SK-N-SH (cell line): ENCODE measurements around the gene LRIG1. TPM values are rescaled to one million over a fixed set of nuclear protein-coding genes. Genes with fewer than 3 reads are reported as not detected.

Experiments used
- CTCF ChIA-PET: fragments of 300-600, 350-600 bp; formaldehyde crosslinking; extraction: SDS; loops from one replicate; lab custom pipeline; 2021; lab: Yijun Ruan, JAX
- POLR2A ChIA-PET: fragments of 350-600 bp; sonication (Branson Sonifier 250); formaldehyde crosslinking; extraction: SDS; loops from one replicate; lab custom pipeline; 2020; ENCODE audit warnings: antibody characterized with exemption, inconsistent platforms; lab: Yijun Ruan, JAX
- DNase-seq: peaks from one replicate; pipeline ENCODE4 v3.0.0; 2012
- H2AFZ ChIP-seq: fragments of 200-600 bp; sonication (generic); 2 replicates; pipeline ENCODE4 v1.8.1; 2016; ENCODE audit warnings: antibody characterized with exemption, mild to moderate bottlenecking, low read depth
- H3F3A ChIP-seq: fragments of 200-600 bp; sonication (generic); replicated peaks from 2 replicates; pipeline ENCODE3; 2016; ENCODE audit warnings: antibody characterized with exemption, mild to moderate bottlenecking; ENCODE audit not compliant: insufficient read depth
- H3K27ac ChIP-seq, 2 experiments: fragments of 200-500 bp in 1 of 2; fragments of 200-600 bp in 1 of 2; sonication (Bioruptor generic) in 1 of 2; sonication (generic), shearing (Covaris generic) in 1 of 2; 2 replicates each; pipeline versions ENCODE4 v1.5.1 to v1.6.1; 2014 to 2016; ENCODE audit warnings: low read depth in 2 of 2, inconsistent platforms in 1 of 2, low read length in 1 of 2, mild to moderate bottlenecking in 1 of 2, mixed read lengths in 1 of 2
- H3K27me3 ChIP-seq: fragments of 200-600 bp; sonication (generic), shearing (Covaris generic); 2 replicates; pipeline ENCODE4 v1.6.1; 2016; ENCODE audit warnings: mixed run types; ENCODE audit not compliant: insufficient read depth
- H3K36me3 ChIP-seq, 2 experiments: fragments of 200-500 bp in 1 of 2; fragments of 200-600 bp in 1 of 2; sonication (Bioruptor generic) in 1 of 2; sonication (generic) in 1 of 2; replicated peaks in 1 of 2; 2 replicates each; pipeline versions ENCODE3 to v1.5.1; 2014 to 2016; ENCODE audit warnings: low read length in 1 of 2, mild to moderate bottlenecking in 1 of 2; ENCODE audit not compliant: insufficient read depth in 2 of 2, control insufficient read depth in 1 of 2
- H3K4me1 ChIP-seq, 2 experiments: fragments of 200-500 bp in 1 of 2; fragments of 200-600 bp in 1 of 2; sonication (Bioruptor generic) in 1 of 2; sonication (generic), shearing (Covaris generic) in 1 of 2; 2 replicates each; pipeline versions ENCODE4 v1.5.1 to v1.6.1; 2014 to 2016; ENCODE audit warnings: low read depth in 1 of 2, low read length in 1 of 2, mixed run types in 1 of 2; ENCODE audit not compliant: insufficient read depth in 2 of 2, control insufficient read depth in 1 of 2
- H3K4me2 ChIP-seq: fragments of 200-600 bp; sonication (generic), shearing (Covaris generic); 2 replicates; pipeline ENCODE4 v1.6.1; 2017; ENCODE audit warnings: mixed run types
- H3K4me3 ChIP-seq, 2 experiments: fragments of 200-500 bp in 1 of 2; fragments of 200-600 bp in 1 of 2; sonication (Bioruptor generic) in 1 of 2; sonication (generic), shearing (Covaris generic) in 1 of 2; 2 replicates each; pipeline versions ENCODE4 v1.5.1 to v1.8.1; 2014 to 2016; ENCODE audit warnings: low read depth in 2 of 2, inconsistent platforms in 1 of 2, low read length in 1 of 2, mild to moderate bottlenecking in 1 of 2, mixed read lengths in 1 of 2, moderate library complexity in 1 of 2
- H3K79me2 ChIP-seq: fragments of 200-600 bp; sonication (generic); 2 replicates; pipeline ENCODE4 v1.8.1; 2017; ENCODE audit warnings: mild to moderate bottlenecking; ENCODE audit not compliant: insufficient read depth
- H3K9ac ChIP-seq: fragments of 200-600 bp; sonication (generic); 2 replicates; pipeline ENCODE4 v1.6.1; 2017; ENCODE audit warnings: mixed run types
- H3K9me2 ChIP-seq: fragments of 200-600 bp; sonication (generic); 2 replicates; pipeline ENCODE4 v1.6.1; 2017; ENCODE audit warnings: mixed run types
- H3K9me3 ChIP-seq: fragments of 200-600 bp; sonication (generic); 2 replicates; pipeline ENCODE4 v1.6.1; 2017; ENCODE audit warnings: mixed run types, mild to moderate bottlenecking, moderate library complexity
- H4K20me1 ChIP-seq: fragments of 200-600 bp; sonication (generic); 2 replicates; pipeline ENCODE4 v1.6.1; 2017; ENCODE audit warnings: mild to moderate bottlenecking, mixed run types; ENCODE audit not compliant: insufficient read depth
- CHD2 ChIP-seq: fragments of 150-350 bp; IDR thresholded peaks from 2 replicates; pipeline ENCODE4 v1.6.1; 2018; ENCODE audit warnings: low read length; ENCODE audit not compliant: partially characterized antibody
- EZH2phosphoT487 ChIP-seq: fragments of 200-600 bp; sonication (generic); IDR thresholded peaks from 2 replicates; pipeline ENCODE4 v1.6.1; 2017; ENCODE audit warnings: low read depth, mixed run types, mild to moderate bottlenecking, antibody characterized with exemption, moderate library complexity, borderline replicate concordance
- FOXJ3 ChIP-seq: sonication (generic); formaldehyde crosslinking; IDR thresholded peaks from 2 replicates; pipeline ENCODE4 v1.5.1; 2020; ENCODE audit warnings: mild to moderate bottlenecking, missing genetic modification reagents
- MEF2A ChIP-seq: IDR thresholded peaks from 2 replicates; pipeline ENCODE4 v1.4.0; 2012; ENCODE audit warnings: low read depth, borderline replicate concordance
- NFIC ChIP-seq: IDR thresholded peaks from 2 replicates; pipeline ENCODE4 v1.4.0; 2012; ENCODE audit warnings: borderline replicate concordance
- NRF1 ChIP-seq: IDR thresholded peaks from 2 replicates; pipeline ENCODE4 v1.6.1; 2012; ENCODE audit warnings: low read depth, mild to moderate bottlenecking, low read length
- POLR2AphosphoS5 ChIP-seq: IDR thresholded peaks from 2 replicates; pipeline ENCODE4 v1.6.1; 2012; ENCODE audit warnings: low read depth, low read length
- RCOR1 ChIP-seq: fragments of 150-350 bp; IDR thresholded peaks from 2 replicates; pipeline ENCODE4 v1.6.1; 2017; ENCODE audit warnings: antibody characterized with exemption, low read length
- REST ChIP-seq: IDR thresholded peaks from 2 replicates; pipeline ENCODE4 v1.6.1; 2012; ENCODE audit warnings: mild to moderate bottlenecking, low read depth, low read length, moderate library complexity
- RFX5 ChIP-seq: IDR thresholded peaks from 2 replicates; pipeline ENCODE4 v1.6.1; 2012; ENCODE audit warnings: mild to moderate bottlenecking, improper control_type of control experiment, low read length
- TEAD4 ChIP-seq: IDR thresholded peaks from 2 replicates; pipeline ENCODE4 v1.4.0; 2012; ENCODE audit warnings: mild to moderate bottlenecking, borderline replicate concordance; ENCODE audit not compliant: insufficient read depth
- WGBS: methylation state at CpG from one replicate; pipeline ENCODE4 v1.1.6; 2017; ENCODE audit warnings: low lambda C conversion rate; 5-methylcytosine and 5-hydroxymethylcytosine counted together
- polyA plus RNA-seq, 3 experiments: library from polyadenylated mRNA; depleted of rRNA; stranded (reverse); fragments of >200 nt; gene quantifications; 2 replicates each; pipeline ENCODE4 v1.2.3, GENCODE V29; 2012
- TF ChIP-seq, protein P1 (sequence below): fragments of 200-600 bp; sonication (generic); IDR thresholded peaks from 2 replicates; pipeline ENCODE4 v1.6.1; 2017; ENCODE audit warnings: antibody characterized with exemption, mild to moderate bottlenecking, moderate library complexity
- TF ChIP-seq, protein P2 (sequence below): IDR thresholded peaks from 2 replicates; pipeline ENCODE4 v1.4.0; 2012; ENCODE audit warnings: low read depth, borderline replicate concordance
- TF ChIP-seq, protein P3 (sequence below): IDR thresholded peaks from 2 replicates; pipeline ENCODE4; 2012
- TF ChIP-seq, protein P4 (sequence below): IDR thresholded peaks from 2 replicates; pipeline ENCODE4 v1.4.0; 2012; ENCODE audit warnings: low read depth, borderline replicate concordance

Gene LRIG1
- polyA plus RNA-seq, 1 of the 3 experiments (the other 2 are of a cell fraction): 1.7 TPM

DNA sequence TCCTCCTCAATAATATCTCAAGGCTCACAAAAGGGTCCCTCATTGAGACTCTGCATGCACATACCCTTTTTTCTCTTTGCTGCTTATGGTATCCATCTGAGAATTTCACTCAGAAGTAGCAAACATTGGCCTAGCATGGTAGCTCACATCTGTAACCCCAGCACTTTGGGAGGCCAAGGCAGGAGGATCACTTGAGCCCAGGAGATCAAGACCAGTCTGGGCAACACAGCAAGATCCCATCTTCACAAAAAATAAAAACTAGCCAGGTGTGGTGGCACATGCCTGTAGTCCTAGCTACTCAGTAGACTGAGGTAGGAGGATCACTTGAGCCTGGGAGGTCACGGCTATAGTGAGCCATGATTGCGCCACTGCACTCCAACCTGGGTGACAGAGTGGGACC, 11.7 kb downstream of the LRIG1 start:
- no peak overlapping the region for H3K9ac ChIP-seq
- H3K9me3 ChIP-seq: no peaks in the 10 kb centered on the region
- no peak overlapping the region for H3K27ac ChIP-seq
- H3K27me3 ChIP-seq: peaks cover 10% of the 10 kb centered on the region; the same call in 1 of the 2 replicates
- no peak overlapping the region for H3K4me2 ChIP-seq
- H3F3A ChIP-seq: no peaks in the 10 kb centered on the region
- POLR2A ChIA-PET: no interaction called here
- H3K79me2 ChIP-seq: no peaks in the 10 kb centered on the region
- 100% methylated on average over 2 of the region's 2 CpGs for WGBS
- H4K20me1 ChIP-seq: no peaks in the 10 kb centered on the region
- no peak for DNase-seq
- H2AFZ ChIP-seq: no peak overlapping the region
- H3K36me3 ChIP-seq: no peaks in the 10 kb centered on the region
- TF ChIP-seq, protein P1, sequence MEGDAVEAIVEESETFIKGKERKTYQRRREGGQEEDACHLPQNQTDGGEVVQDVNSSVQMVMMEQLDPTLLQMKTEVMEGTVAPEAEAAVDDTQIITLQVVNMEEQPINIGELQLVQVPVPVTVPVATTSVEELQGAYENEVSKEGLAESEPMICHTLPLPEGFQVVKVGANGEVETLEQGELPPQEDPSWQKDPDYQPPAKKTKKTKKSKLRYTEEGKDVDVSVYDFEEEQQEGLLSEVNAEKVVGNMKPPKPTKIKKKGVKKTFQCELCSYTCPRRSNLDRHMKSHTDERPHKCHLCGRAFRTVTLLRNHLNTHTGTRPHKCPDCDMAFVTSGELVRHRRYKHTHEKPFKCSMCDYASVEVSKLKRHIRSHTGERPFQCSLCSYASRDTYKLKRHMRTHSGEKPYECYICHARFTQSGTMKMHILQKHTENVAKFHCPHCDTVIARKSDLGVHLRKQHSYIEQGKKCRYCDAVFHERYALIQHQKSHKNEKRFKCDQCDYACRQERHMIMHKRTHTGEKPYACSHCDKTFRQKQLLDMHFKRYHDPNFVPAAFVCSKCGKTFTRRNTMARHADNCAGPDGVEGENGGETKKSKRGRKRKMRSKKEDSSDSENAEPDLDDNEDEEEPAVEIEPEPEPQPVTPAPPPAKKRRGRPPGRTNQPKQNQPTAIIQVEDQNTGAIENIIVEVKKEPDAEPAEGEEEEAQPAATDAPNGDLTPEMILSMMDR: no peak
- TF ChIP-seq, protein P2, sequence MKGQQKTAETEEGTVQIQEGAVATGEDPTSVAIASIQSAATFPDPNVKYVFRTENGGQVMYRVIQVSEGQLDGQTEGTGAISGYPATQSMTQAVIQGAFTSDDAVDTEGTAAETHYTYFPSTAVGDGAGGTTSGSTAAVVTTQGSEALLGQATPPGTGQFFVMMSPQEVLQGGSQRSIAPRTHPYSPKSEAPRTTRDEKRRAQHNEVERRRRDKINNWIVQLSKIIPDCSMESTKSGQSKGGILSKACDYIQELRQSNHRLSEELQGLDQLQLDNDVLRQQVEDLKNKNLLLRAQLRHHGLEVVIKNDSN: no peak
- TF ChIP-seq FOXJ3 (CRISPR knock-in tag) (no peak), REST (no peak), EZH2phosphoT487 (no peak), CHD2 (no peak), NFIC (no peak), RCOR1 (no peak), MEF2A (no peak), TEAD4 (no peak), NRF1 (no peak), POLR2AphosphoS5 (no peak), RFX5 (no peak)
- TF ChIP-seq, protein P3, sequence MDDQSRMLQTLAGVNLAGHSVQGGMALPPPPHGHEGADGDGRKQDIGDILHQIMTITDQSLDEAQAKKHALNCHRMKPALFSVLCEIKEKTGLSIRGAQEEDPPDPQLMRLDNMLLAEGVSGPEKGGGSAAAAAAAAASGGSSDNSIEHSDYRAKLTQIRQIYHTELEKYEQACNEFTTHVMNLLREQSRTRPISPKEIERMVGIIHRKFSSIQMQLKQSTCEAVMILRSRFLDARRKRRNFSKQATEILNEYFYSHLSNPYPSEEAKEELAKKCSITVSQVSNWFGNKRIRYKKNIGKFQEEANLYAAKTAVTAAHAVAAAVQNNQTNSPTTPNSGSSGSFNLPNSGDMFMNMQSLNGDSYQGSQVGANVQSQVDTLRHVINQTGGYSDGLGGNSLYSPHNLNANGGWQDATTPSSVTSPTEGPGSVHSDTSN: no peak
- TF ChIP-seq, protein P4, sequence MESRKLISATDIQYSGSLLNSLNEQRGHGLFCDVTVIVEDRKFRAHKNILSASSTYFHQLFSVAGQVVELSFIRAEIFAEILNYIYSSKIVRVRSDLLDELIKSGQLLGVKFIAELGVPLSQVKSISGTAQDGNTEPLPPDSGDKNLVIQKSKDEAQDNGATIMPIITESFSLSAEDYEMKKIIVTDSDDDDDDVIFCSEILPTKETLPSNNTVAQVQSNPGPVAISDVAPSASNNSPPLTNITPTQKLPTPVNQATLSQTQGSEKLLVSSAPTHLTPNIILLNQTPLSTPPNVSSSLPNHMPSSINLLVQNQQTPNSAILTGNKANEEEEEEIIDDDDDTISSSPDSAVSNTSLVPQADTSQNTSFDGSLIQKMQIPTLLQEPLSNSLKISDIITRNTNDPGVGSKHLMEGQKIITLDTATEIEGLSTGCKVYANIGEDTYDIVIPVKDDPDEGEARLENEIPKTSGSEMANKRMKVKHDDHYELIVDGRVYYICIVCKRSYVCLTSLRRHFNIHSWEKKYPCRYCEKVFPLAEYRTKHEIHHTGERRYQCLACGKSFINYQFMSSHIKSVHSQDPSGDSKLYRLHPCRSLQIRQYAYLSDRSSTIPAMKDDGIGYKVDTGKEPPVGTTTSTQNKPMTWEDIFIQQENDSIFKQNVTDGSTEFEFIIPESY: no peak
- TF ChIP-seq, all 33 proteins: peak for 0
- CTCF ChIA-PET: no interaction called here
- H3K9me2 ChIP-seq: no peaks in the 10 kb centered on the region
- H3K4me1 ChIP-seq: no peaks in the 10 kb centered on the region
- H3K4me3 ChIP-seq: no peak overlapping the region
